OCI-LY1 (cell line): Measurements from ENCODE around the gene FRMD5.

Source experiments
- H2AFZ ChIP-seq: fragments of 200-600 bp; sonication (generic), shearing (Covaris generic); 2 replicates; pipeline ENCODE4 v1.6.0; 2014; ENCODE audit warnings: antibody characterized with exemption, mild to moderate bottlenecking, low read length
- H3F3A ChIP-seq: fragments of 200-600 bp; sonication (generic), shearing (Covaris generic); 2 replicates; pipeline ENCODE4 v1.6.0; 2014; ENCODE audit warnings: mild to moderate bottlenecking, antibody characterized with exemption, low read length, moderate library complexity; ENCODE audit not compliant: insufficient read depth
- H3K27ac ChIP-seq: fragments of 200-600 bp; sonication (generic); 2 replicates; pipeline ENCODE4 v1.5.1; 2014; ENCODE audit warnings: low read length, mixed run types, mild to moderate bottlenecking, low read depth; ENCODE audit not compliant: poor library complexity, severe bottlenecking
- H3K27me3 ChIP-seq: fragments of 200-600 bp; sonication (generic); 2 replicates; pipeline ENCODE4 v1.6.0; 2014; ENCODE audit warnings: antibody characterized with exemption, mild to moderate bottlenecking, low read length, moderate library complexity; ENCODE audit not compliant: insufficient read depth
- H3K36me3 ChIP-seq: fragments of 200-600 bp; sonication (generic); 2 replicates; pipeline ENCODE4 v1.6.1; 2014; ENCODE audit warnings: mild to moderate bottlenecking, antibody characterized with exemption, low read length, moderate library complexity, mixed read lengths; ENCODE audit not compliant: insufficient read depth
- H3K4me1 ChIP-seq: fragments of 200-600 bp; sonication (generic); 2 replicates; pipeline ENCODE4 v1.5.1; 2014; ENCODE audit warnings: mild to moderate bottlenecking, low read length, moderate library complexity; ENCODE audit not compliant: insufficient read depth, severe bottlenecking
- H3K4me2 ChIP-seq: fragments of 200-600 bp; sonication (generic), shearing (Covaris generic); 2 replicates; pipeline ENCODE4 v1.6.1; 2014; ENCODE audit warnings: low read length
- H3K4me3 ChIP-seq: fragments of 200-600 bp; sonication (generic); 2 replicates; pipeline ENCODE4 v1.5.1; 2014; ENCODE audit warnings: low read length, low read depth, mild to moderate bottlenecking, mixed read lengths; ENCODE audit not compliant: poor library complexity, severe bottlenecking
- H3K79me2 ChIP-seq: fragments of 200-600 bp; shearing (Covaris generic); 2 replicates; pipeline ENCODE4 v1.6.1; 2016; ENCODE audit warnings: mixed run types, low read length, mixed read lengths; ENCODE audit not compliant: insufficient read depth
- H3K9ac ChIP-seq: fragments of 200-600 bp; sonication (generic), shearing (Covaris generic); 2 replicates; pipeline ENCODE4 v1.6.1; 2014; ENCODE audit warnings: mild to moderate bottlenecking, low read length, mixed read lengths
- H3K9me2 ChIP-seq: fragments of 200-600 bp; sonication (generic), shearing (Covaris generic); 2 replicates; pipeline ENCODE4 v1.6.1; 2014; ENCODE audit warnings: low read depth, mild to moderate bottlenecking, low read length, mixed read lengths
- H3K9me3 ChIP-seq: fragments of 200-600 bp; shearing (Covaris generic); 2 replicates; pipeline ENCODE4 v1.6.1; 2014; ENCODE audit warnings: low read length, mixed read lengths
- H4K20me1 ChIP-seq: fragments of 200-600 bp; sonication (generic), shearing (Covaris generic); 2 replicates; pipeline ENCODE4 v1.6.0; 2016; ENCODE audit warnings: mild to moderate bottlenecking, low read length; ENCODE audit not compliant: insufficient read depth
- EZH2 ChIP-seq: fragments of 200-600 bp; sonication (generic), shearing (Covaris generic); IDR thresholded peaks from 2 replicates; pipeline ENCODE4 v1.8.0; 2017; ENCODE audit warnings: borderline replicate concordance, mixed run types, mild to moderate bottlenecking, antibody characterized with exemption, low read length, moderate library complexity, mixed read lengths
- TF ChIP-seq, protein P1 (sequence below): fragments of 200-600 bp; sonication (generic), shearing (Covaris generic); IDR thresholded peaks from 2 replicates; pipeline ENCODE4 v1.5.1; 2017; ENCODE audit warnings: mild to moderate bottlenecking, antibody characterized with exemption, low read length, moderate library complexity, mixed read lengths

The FRMD5 gene

DNA sequence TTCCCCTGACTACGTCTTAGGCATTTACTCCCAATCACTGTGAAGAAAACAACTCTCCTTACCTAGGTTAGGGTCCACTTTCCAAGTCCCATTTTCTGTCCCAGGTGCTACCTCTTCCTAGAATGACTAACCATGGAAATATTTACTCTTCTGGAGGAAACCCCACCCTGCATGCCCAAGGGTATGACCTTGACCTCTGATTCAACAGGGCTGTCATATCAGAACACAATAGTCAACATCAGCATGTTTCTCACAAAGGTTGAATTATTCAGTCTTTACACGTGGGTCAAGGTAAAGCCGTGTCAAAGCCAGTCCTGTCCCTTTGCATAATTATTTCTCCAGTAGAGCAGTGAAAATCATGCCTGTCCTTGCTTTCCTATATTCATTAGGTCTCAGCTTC, 4.3 kb upstream of the FRMD5 start:
- H3F3A ChIP-seq: no peaks in the 10 kb centered on the region
- no peak overlapping the region for H3K4me2 ChIP-seq
- H2AFZ ChIP-seq: no peak overlapping the region
- no peaks in the 10 kb centered on the region for H3K9me3 ChIP-seq
- peaks cover 6% of the 10 kb centered on the region for H3K4me1 ChIP-seq
- TF ChIP-seq, protein P1, sequence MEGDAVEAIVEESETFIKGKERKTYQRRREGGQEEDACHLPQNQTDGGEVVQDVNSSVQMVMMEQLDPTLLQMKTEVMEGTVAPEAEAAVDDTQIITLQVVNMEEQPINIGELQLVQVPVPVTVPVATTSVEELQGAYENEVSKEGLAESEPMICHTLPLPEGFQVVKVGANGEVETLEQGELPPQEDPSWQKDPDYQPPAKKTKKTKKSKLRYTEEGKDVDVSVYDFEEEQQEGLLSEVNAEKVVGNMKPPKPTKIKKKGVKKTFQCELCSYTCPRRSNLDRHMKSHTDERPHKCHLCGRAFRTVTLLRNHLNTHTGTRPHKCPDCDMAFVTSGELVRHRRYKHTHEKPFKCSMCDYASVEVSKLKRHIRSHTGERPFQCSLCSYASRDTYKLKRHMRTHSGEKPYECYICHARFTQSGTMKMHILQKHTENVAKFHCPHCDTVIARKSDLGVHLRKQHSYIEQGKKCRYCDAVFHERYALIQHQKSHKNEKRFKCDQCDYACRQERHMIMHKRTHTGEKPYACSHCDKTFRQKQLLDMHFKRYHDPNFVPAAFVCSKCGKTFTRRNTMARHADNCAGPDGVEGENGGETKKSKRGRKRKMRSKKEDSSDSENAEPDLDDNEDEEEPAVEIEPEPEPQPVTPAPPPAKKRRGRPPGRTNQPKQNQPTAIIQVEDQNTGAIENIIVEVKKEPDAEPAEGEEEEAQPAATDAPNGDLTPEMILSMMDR: no peak
- no peak for TF ChIP-seq EZH2
- H3K9me2 ChIP-seq: no peaks in the 10 kb centered on the region
- H3K9ac ChIP-seq: no peak overlapping the region
- H3K4me3 ChIP-seq: no peak overlapping the region
- H3K36me3 ChIP-seq: no peaks in the 10 kb centered on the region
- H3K27ac ChIP-seq: no peak overlapping the region
- no peaks in the 10 kb centered on the region for H3K79me2 ChIP-seq
- H4K20me1 ChIP-seq: no peaks in the 10 kb centered on the region
- peaks cover under 1% of the 10 kb centered on the region; the same call in 1 of the 2 replicates for H3K27me3 ChIP-seq

DNA sequence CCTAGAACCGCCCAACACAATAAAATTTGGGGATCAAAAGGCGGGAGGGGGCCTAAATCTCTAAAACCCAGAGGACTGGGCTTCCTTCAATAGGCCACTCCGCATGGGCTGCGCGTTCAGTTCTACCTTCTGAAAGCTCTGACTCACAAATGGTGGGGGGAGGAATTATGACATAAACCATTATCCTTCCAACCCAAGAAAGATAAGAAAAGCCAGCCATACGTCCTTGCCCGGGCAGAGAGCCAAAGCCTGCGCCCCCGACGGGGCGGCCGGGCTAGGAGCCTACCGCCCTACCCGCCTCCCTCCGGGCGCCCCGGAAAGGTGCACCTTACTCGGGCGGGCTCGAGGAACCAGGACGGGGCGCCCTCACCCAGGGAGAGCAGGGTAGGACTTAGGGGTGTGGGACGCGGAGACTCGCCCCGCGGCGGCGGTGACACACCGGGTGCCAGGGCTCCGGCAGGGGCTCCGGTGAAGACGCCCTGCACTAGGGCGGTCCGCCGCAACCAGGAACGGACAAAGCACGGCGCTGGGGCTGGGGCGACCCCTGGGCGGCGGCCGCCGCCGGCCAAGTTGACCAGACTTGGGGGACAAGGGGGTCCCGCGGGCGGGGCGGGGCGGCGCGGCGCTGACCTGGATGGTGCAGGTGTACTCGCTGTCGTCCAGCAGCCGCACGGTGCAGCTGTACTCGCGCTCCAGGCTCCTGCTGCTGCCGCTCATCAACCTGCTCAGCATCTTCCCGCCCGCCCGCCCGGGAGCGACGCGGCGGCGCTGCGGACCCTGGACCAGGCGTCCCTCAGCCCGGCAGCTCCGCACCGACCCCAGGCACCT, 534 bp downstream of the FRMD5 start:
- Histone ChIP-seq H2AFZ (no peak overlapping the region), H3K9me3 (no peaks in the 10 kb centered on the region), H3K9me2 (no peaks in the 10 kb centered on the region), H3K4me1 (peaks cover 6% of the 10 kb centered on the region), H3K36me3 (no peaks in the 10 kb centered on the region), H3K4me2 (peak overlapping the region; percentile 71), H3F3A (no peaks in the 10 kb centered on the region), H4K20me1 (no peaks in the 10 kb centered on the region), H3K27ac (no peak overlapping the region), H3K27me3 (peaks cover 10% of the 10 kb centered on the region; the same call in 1 of the 2 replicates), H3K9ac (no peak overlapping the region), H3K4me3 (peak overlapping the region; percentile 58), H3K79me2 (no peaks in the 10 kb centered on the region)
- TF ChIP-seq, protein P1: no peak
- TF ChIP-seq EZH2: no peak

DNA sequence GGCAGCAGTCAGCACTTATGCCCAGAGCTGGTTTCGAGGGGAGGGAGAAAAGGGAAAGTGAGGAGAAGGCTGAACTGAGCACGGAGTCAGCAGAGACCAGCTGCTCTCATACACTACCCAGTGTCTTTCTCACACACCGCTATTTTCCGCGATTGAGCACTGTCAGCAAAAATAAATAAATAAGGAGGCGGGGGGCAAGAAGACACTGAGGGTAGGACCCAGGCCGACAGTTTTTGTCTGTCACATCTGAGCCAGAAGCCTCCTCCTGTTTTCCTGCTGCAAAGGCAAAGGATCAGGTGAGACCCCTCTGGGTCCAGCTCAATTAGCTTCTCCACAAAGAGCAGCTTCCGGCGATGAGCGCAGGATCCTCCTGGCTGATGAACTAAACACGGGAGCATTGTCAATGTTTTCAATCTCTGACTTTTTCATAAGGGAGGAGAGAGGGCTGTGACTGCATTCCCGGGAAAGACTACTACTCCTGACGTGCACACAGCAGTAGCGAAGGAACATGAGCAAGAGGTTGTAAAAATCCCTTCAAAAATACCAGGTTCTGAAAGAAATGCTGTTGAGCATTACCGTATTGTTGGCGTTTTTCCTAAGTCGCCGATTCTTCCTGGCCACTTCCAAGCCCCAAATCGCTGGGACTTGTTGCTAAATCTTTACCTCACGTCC, 1.3 kb downstream of the FRMD5 start:
- Histone ChIP-seq H4K20me1 (no peaks in the 10 kb centered on the region), H3K27ac (no peak overlapping the region), H3K4me2 (no peak overlapping the region), H3K36me3 (no peaks in the 10 kb centered on the region), H3K9me2 (no peaks in the 10 kb centered on the region), H3K4me3 (no peak overlapping the region), H2AFZ (no peak overlapping the region), H3K9ac (no peak overlapping the region), H3K9me3 (no peaks in the 10 kb centered on the region), H3K4me1 (peaks cover 6% of the 10 kb centered on the region), H3F3A (no peaks in the 10 kb centered on the region), H3K27me3 (peaks cover 10% of the 10 kb centered on the region; the same call in 1 of the 2 replicates), H3K79me2 (no peaks in the 10 kb centered on the region)
- TF ChIP-seq EZH2: no peak
- TF ChIP-seq, protein P1: no peak
